ENCODE measurements around the gene HEATR3.

- no peak for TF ChIP-seq CTCF (IDR thresholded peaks at IDR 0.05)
- TF ChIP-seq POLR2A (IDR thresholded peaks at IDR 0.05), result no peak
Observed at GRCh38 chr16:50017553-50017952, 48.2 kb upstream of the HEATR3 start.

Data from esophagus squamous epithelium (tissue), 4 donors.